ENCODE data around the gene CLSTN2.

CLSTN2 gene

GRCh38 chr3:140007911-140008869 lies 73.2 kb downstream of the CLSTN2 start:
- DNase-seq: no peak

DNA sequence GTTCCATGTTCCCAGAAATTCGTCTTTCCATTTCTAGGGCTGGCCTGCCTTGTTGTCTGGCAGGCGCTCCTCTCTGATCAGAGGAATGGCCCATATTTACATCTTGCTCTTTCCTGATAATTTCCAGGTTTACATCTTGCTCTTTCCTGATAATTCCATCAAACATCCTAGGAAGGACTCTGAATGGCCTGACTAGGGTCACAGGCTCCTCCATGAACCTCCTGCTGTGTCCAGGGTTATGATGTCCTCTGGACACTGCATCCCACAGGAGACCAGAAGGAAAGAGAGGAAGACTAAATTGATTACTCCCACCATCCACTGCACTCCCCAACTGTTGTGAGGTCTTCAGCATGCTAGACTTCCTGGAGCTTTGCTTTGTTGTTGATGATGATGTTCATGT lies 75.4 kb downstream of the CLSTN2 start:
- DNase-seq: no peak

DNA sequence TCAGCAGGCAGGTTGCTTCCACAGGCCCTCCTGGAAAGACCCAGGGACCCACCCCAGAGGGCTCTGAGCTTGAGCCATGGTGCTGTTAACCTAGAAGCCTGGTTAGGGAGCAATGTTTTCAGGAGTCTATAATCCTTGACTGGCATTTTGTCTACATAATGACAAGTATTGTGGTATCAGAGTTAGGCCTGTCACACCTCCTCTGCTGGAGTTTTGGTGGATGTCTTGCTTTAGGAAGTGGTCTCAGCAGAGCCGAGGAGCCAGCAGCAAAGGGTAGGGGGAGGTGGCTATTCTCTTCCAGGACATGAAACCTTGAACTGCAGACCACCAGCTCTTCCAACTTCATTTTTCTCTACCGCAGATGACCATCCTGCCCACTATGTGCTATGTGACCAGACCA lies 76.1 kb downstream of the CLSTN2 start:
- DNase-seq: no peak

GRCh38 chr3:140011611-140012277 lies 76.8 kb downstream of the CLSTN2 start:
- DNase-seq: no peak

DNA sequence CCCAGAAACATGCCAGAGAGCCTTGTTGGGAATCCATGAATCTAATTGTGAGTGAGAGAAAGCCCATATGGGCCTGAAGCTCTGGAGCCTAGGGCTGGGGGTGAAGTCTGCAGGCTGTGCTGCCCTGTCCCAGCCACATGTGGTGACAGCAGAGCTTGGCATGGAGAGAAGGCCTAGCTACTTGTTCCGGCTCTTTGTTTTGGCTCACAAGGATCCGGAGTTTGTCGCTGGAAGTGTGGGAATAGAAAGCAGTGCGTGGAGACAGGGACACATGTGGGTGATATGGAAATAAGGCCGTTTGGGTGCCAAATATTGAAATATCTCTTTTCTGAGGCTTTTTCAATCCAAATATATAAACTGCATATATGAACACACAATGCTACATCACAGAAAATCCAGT lies 78.2 kb downstream of the CLSTN2 start:
- DNase-seq: no peak

DNA sequence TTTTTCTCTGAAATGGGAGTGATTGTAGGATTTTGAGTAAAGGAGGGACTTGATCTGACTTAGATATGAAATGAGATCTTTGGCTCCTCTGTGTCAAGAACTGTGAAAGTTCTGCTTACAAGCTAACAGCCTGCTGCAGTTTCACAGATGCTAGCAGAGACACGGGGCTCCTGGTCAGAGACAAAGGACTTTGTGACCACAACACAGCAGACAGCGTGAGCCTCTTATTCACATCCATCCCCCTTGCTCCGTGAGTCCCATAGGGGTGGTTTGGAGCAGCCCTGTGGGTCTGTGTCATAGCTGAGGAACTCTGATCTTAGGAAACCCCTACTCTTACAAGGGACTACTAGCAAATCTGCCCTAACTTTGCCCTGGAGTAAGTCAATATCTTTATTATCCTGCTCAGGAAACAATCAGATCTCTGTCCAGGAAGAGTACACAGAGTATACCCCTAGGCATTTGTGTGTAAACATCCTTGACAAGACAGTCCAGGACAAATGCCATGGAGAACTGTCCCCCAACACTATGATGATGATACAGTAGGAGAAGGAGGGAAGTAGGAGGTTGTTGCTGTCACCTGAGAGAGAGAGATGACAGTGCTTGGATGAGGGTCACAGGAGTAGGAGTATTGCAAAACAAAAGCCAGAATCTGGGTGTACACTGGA lies 80.0 kb downstream of the CLSTN2 start:
- DNase-seq: no peak

GRCh38 chr3:140015741-140016140 lies 80.8 kb downstream of the CLSTN2 start:
- no peak for DNase-seq

- DNase-seq: no peak
Measured at GRCh38 chr3:140018556-140018955, 83.6 kb downstream of the CLSTN2 start.

GRCh38 chr3:140019946-140020345 lies 85.0 kb downstream of the CLSTN2 start:
- DNase-seq: no peak

- DNase-seq: no peak
Measured at GRCh38 chr3:140020541-140020940, 85.6 kb downstream of the CLSTN2 start.

GRCh38 chr3:140021269-140021668 lies 86.3 kb downstream of the CLSTN2 start:
- no peak for DNase-seq

DNA sequence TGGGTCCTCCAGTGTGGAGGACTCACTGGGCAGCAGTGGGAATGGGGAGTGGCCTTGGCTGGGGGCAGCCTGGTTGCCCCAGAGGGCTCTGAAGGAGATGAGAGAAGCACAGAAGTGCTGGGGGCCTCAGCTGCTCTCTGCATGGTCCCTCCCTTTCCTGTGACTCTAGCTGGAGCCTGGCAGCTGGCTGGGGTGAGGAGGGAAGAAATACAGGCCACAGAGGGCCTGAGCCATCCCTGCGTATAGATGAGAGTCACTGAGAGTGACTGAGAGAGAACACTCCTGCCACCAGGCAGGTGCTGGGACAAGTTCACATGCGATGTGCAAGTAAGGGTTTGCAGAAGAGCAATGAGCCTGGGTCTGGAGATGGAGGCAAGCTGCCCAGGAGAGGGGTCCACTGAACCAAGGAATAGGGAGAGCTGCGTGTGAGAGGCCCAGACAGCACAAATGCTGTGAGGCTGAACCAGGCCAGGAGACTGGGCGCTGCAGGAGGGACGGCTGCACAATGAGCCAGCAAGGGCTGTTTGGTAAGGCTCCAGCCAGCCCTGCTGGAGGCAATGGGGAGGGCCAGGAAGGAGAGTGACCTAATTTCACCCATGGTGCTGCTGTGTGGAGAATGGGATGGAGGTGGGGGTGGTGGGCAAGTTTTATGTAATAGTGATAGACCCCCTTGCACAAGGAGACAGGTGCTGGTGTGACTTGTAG lies 87.2 kb downstream of the CLSTN2 start:
- DNase-seq: no peak

DNA sequence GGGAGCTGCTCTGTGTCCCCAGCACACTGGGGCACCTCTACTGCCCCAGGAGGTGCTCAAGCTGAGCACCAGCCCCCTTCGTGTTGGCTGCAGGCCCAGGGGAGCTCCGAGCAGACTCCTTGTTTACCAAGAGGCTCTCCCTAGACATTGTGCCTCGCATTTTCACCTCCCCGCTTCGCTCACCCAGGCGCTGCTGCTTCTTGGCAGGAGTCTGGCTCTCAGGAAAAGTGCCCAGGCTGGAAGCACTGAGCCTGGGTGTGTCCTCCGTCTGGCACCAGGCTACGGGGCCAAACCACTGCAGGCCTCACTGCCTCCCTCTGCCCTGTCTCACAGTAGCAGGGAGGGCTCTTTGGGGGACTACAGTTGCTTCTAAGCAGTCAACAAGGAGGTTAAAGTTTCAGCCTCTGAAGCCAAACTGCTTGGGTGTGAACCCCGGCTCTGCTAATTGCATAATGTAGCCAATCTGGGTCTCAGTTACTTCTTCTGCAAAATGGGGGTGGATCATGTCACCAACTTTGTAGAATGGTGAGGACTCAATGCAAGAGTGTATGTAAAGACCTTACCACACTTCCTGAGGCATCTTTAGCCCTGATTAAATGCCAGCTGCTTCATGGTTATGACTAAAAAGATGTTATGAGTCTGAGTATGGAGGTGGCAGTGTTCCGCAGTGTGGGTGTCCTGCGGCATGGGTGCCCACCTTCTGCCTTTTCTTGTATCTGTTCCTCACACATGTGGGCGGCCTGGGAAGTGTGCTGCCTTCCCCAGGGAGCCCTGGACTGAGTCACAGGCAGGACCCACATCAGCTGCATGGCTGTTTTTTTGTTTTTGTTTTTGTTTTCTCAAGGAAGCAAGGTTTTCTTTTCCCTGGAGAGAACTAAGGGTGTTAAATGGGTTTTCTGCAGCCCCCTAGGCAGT lies 88.9 kb downstream of the CLSTN2 start:
- no peak for DNase-seq

DNA sequence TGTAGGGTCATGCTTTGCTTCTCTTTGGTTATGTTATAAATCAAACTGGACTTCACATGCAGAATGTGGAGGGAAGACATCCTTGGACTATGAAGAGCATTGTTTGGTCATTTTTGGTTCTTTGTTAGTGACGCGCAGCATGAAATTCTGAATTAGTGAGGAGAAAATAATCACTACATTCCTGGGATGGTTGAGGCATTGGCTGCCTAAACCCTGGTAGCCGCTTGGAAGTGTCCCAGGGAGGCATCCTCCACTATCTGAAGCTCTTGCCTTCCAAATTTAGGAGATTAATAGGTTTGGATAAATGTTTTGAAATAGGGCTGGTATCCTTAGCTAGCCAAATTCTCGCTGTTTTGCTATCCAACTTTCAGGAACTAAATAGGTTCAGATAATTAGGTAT lies 96.2 kb downstream of the CLSTN2 start:
- DNase-seq: no peak

GRCh38 chr3:140034058-140034457 lies 99.1 kb downstream of the CLSTN2 start:
- DNase-seq: no peak

- no peak for DNase-seq
Measured at GRCh38 chr3:140035871-140036270, 100.9 kb downstream of the CLSTN2 start.

GRCh38 chr3:140050396-140050795 lies 115.4 kb downstream of the CLSTN2 start:
- no peak for DNase-seq

GRCh38 chr3:140051019-140051957 lies 116.3 kb downstream of the CLSTN2 start:
- no peak for DNase-seq

DNA sequence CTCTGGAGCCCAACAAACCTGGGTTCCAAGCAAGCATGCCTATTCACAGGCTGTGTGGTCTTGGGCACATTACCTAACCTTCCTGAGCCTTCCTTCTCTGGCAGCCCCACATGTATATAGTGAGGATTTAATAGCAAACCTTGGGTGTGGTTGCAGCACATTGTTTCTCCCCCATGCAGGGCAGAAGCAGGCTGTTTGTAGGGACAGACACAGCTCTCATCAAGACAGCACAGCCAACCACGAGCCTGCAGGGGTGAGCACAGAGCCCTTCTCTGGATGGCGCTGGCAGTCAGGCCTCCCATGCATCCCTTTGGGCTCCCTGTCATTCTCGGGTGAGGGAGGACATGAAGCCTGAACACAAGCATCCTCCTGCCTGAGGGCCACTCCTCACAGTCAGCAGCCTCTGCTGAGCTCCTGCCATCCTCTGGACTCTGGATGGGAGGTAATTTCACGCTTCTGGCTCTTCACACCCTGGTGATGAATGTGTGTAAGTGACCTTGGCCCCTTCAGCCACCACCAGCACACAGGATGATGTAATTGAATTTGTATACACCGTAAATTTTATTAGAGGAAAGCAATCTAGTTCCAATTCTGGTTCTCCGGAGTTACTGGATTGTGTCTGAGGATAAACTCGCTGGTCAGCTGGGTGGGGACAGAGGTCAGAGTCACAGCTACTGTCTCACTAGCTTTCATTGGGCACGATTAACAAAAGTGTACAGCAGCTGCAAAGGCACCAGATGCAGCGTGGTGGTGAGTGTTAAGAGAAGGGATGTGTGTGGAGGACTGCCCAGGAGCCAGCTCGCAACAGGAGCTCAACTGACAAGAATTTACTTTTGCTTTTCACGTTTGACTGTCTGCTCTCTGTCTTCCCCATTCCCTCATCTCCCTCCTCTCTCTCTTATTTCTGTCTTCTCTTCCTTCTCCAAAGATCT lies 118.1 kb downstream of the CLSTN2 start:
- no peak for DNase-seq

GRCh38 chr3:140053794-140054193 lies 118.8 kb downstream of the CLSTN2 start:
- no peak for DNase-seq

Data from NCI-H510A (cell line).